Peyer's patch (tissue), 4 donors: ENCODE results near the gene RSBN1L.

ENCODE experiments used
- CTCF ChIP-seq, 6 experiments: fragments of 450-650 bp in 4 of 6; fragments of 200-600 bp in 2 of 6; sonication (generic) in 1 of 6; IDR thresholded peaks; one replicate each; pipeline ENCODE4 v1.5.1; 2017 to 2019; ENCODE audit warnings: antibody characterized with exemption in 6 of 6, mild to moderate bottlenecking in 3 of 6, moderate library complexity in 1 of 6
- POLR2A ChIP-seq, 2 donors: fragments of 450-650 bp; IDR thresholded peaks; one replicate each; pipeline ENCODE4 v1.5.1; 2017; ENCODE audit warnings: antibody characterized with exemption in 2 of 2, mild to moderate bottlenecking in 2 of 2, moderate library complexity in 2 of 2

GRCh38 chr7:77765906-77766800 is 69.9 kb downstream of the RSBN1L start:
- TF ChIP-seq CTCF (IDR thresholded peaks at IDR 0.05) (no peak), POLR2A (IDR thresholded peaks at IDR 0.05) (no peak)
